ENCODE data around the gene SERPINA6.
"Not testable (repeated sequence)": the region's sequence is repeated elsewhere in the genome, so short reads cannot be mapped to it uniquely, and the experiment has no call there.

SERPINA6 gene, protein sequence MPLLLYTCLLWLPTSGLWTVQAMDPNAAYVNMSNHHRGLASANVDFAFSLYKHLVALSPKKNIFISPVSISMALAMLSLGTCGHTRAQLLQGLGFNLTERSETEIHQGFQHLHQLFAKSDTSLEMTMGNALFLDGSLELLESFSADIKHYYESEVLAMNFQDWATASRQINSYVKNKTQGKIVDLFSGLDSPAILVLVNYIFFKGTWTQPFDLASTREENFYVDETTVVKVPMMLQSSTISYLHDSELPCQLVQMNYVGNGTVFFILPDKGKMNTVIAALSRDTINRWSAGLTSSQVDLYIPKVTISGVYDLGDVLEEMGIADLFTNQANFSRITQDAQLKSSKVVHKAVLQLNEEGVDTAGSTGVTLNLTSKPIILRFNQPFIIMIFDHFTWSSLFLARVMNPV

DNA sequence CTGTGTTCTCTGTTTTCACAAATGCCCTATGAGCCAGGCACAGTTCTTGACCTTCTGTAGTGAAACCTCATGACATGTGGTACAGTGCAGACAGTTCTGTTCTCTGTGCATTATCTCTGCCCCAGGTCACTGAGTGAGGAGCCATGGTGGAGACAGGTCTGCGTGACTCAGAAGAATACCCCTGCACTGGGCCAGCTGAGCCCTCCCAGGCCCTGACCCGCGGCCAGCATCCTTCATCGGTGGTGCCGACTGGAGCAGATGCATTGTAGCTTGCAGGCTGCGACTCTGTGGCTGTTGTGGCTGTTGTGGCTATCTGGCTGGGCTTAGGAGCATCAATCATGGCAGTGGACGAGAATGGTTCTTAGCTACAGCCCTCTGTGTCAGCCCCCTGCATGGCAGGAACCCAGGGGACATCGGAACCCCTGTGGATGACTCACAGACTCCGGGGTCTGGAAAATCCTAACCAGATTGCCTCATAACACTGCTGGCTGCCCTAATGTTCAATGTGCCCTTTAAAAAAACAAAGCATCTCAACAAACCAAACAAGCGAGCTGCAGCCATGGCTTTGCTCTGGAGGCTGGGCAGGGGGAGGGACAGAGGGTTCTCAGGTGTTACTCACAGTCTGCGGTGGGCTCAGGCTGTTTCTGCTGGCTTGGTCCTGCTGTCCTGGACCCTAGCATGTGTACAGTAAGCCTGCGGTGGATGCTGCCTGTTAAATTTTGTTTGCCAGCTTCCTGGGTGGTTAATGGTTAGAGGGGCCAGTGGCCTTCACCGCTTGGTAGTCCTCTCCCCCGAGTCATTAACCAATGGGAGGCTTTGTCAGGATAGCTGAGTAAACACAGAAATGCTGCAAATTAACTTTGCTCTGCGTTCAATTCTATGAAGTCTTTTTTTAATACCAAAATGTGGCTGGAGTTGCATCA, at the start of gene SERPINA6:
Gene SERPINA6, minus strand, starts transcription at position 689 of the 923 bp plus-strand sequence. CDS start 8,688 bp downstream, outside the sequence.
- Histone ChIP-seq H3K36me3 (ENCODE audit: control insufficient read depth in 2 of 2, insufficient read depth in 2 of 2, low read length in 2 of 2) (no peaks in the 10 kb centered on the region), H3K27me3 (ENCODE audit: control insufficient read depth in 1 of 2, insufficient read depth in 2 of 2, low read length in 2 of 2) (peaks cover 0 to 3% of the 10 kb centered on the region in 2 donors), H3K4me1 (ENCODE audit: control insufficient read depth, insufficient read depth, low read length) (no peaks in the 10 kb centered on the region), H3K9me3 (ENCODE audit: control insufficient read depth in 2 of 2, low read length in 2 of 2) (peaks cover 0 to 4% of the 10 kb centered on the region in 2 donors), H3K27ac (ENCODE audit: low read length) (no peak within 1 kb of the TSS), H3K4me3 (ENCODE audit: low read length in 2 of 2) (no peak within 1 kb of the TSS), H3K9ac (ENCODE audit: low read length in 2 of 2) (no peak within 1 kb of the TSS)

DNA sequence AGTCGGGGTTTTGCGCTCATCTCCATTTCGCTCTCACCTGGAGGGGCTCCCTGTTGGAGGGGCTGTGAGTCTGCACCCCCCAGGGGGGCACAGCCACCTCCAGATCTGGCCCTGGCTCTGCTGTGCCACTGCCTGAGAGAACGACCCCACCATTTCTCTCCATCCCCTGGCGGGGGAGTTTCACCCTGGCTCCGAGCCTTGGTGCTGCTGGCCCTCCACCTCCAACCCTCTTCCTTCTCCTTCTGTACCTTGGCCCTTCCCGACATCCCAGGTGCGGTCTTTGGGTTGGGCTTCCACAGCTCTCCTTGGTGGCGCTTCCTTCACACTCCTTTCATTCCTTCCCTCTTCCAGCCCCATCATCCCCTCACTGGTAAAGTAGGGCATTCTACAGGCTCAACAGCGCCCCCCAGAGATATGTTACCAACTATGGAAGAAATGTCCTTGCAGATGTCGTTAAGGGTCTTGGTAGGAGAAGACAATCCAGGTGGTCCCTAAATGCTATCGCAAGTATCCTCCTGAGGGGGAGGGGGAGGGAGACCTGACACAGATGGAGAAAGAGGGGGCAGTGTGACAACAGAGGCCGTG, 49.0 kb upstream of the SERPINA6 start:
- Histone ChIP-seq H3K9me3 (ENCODE audit: control insufficient read depth in 2 of 2, low read length in 2 of 2) (no peaks in the 10 kb centered on the region), H3K9ac (ENCODE audit: low read length in 2 of 2) (no peak overlapping the region), H3K27me3 (ENCODE audit: control insufficient read depth in 1 of 2, insufficient read depth in 2 of 2, low read length in 2 of 2) (no peaks in the 10 kb centered on the region)

DNA sequence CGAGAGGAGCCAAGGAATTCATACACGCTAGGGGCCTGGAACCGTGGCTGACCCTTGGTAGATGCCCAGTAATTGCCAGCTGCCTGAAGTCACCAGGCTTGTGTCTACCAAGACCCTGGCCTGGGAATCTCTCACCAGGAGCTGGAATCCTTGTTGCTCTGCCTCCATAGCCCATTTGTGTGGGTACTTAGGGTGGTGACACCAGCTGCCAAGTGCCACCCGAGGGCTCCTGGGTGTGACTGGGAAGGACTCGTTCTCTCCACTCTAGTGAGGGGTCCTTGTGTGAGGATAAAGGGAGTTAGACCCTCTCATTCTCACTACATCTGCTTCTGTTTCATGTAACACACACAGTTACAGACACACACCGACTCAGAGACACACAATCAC, 47.4 kb upstream of the SERPINA6 start:
- Histone ChIP-seq H3K9me3 (ENCODE audit: control insufficient read depth in 2 of 2, low read length in 2 of 2) (no peaks in the 10 kb centered on the region), H3K4me3 (ENCODE audit: low read length in 2 of 2) (no peak overlapping the region), H3K36me3 (ENCODE audit: control insufficient read depth in 2 of 2, insufficient read depth in 2 of 2, low read length in 2 of 2) (no peaks in the 10 kb centered on the region), H3K9ac (ENCODE audit: low read length in 2 of 2) (no peak overlapping the region), H3K27ac (ENCODE audit: low read length) (no peak overlapping the region), H3K4me1 (ENCODE audit: control insufficient read depth, insufficient read depth, low read length) (no peaks in the 10 kb centered on the region), H3K27me3 (ENCODE audit: control insufficient read depth in 1 of 2, insufficient read depth in 2 of 2, low read length in 2 of 2) (no peaks in the 10 kb centered on the region)

More for the DNA sequence above, 49.0 kb upstream of the SERPINA6 start:
- H3K4me1 ChIP-seq (ENCODE audit: control insufficient read depth, insufficient read depth, low read length): no peaks in the 10 kb centered on the region
- no peak overlapping the region for H3K4me3 ChIP-seq (ENCODE audit: low read length in 2 of 2)
- H3K27ac ChIP-seq (ENCODE audit: low read length): no peak overlapping the region
- no peaks in the 10 kb centered on the region for H3K36me3 ChIP-seq (ENCODE audit: control insufficient read depth in 2 of 2, insufficient read depth in 2 of 2, low read length in 2 of 2)

GRCh38 chr14:94369766-94370523, 46.8 kb upstream of the SERPINA6 start:
- not testable (repeated sequence) for H3K4me3 ChIP-seq (ENCODE audit: low read length in 2 of 2); H3K27me3 ChIP-seq (ENCODE audit: control insufficient read depth in 1 of 2, insufficient read depth in 2 of 2, low read length in 2 of 2); H3K4me1 ChIP-seq (ENCODE audit: control insufficient read depth, insufficient read depth, low read length); H3K36me3 ChIP-seq (ENCODE audit: control insufficient read depth in 2 of 2, insufficient read depth in 2 of 2, low read length in 2 of 2); H3K9ac ChIP-seq (ENCODE audit: low read length in 2 of 2); H3K9me3 ChIP-seq (ENCODE audit: control insufficient read depth in 2 of 2, low read length in 2 of 2); H3K27ac ChIP-seq (ENCODE audit: low read length)

GRCh38 chr14:94368956-94369355, 45.8 kb upstream of the SERPINA6 start:
- Histone ChIP-seq H3K27ac (ENCODE audit: low read length) (no peak overlapping the region), H3K27me3 (ENCODE audit: control insufficient read depth in 1 of 2, insufficient read depth in 2 of 2, low read length in 2 of 2) (no peaks in the 10 kb centered on the region), H3K4me3 (ENCODE audit: low read length in 2 of 2) (no peak overlapping the region), H3K9ac (ENCODE audit: low read length in 2 of 2) (no peak overlapping the region), H3K4me1 (ENCODE audit: control insufficient read depth, insufficient read depth, low read length) (no peaks in the 10 kb centered on the region), H3K9me3 (ENCODE audit: control insufficient read depth in 2 of 2, low read length in 2 of 2) (no peaks in the 10 kb centered on the region), H3K36me3 (ENCODE audit: control insufficient read depth in 2 of 2, insufficient read depth in 2 of 2, low read length in 2 of 2) (no peaks in the 10 kb centered on the region)

DNA sequence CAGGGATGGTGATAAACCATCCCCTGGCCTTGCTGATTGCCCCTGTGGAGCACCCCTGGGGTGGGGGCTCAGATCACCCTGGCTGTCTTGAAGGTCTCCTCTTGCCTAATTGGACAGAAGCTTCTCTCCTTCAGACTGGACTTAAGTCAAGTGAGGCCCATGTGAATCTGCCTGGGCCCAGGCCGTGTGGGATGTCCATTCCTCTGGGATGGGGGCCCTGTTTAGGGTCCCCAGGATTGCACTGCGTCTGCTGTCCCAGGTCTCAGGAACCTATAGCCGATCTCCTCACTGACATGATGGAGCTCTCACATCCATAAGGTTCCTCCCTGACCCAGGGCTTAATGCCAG, 45.1 kb upstream of the SERPINA6 start:
- no peaks in the 10 kb centered on the region for H3K27me3 ChIP-seq (ENCODE audit: control insufficient read depth in 1 of 2, insufficient read depth in 2 of 2, low read length in 2 of 2)
- H3K4me1 ChIP-seq (ENCODE audit: control insufficient read depth, insufficient read depth, low read length): no peaks in the 10 kb centered on the region
- no peaks in the 10 kb centered on the region for H3K36me3 ChIP-seq (ENCODE audit: control insufficient read depth in 2 of 2, insufficient read depth in 2 of 2, low read length in 2 of 2)
- H3K27ac ChIP-seq (ENCODE audit: low read length): no peak overlapping the region
- H3K9me3 ChIP-seq (ENCODE audit: control insufficient read depth in 2 of 2, low read length in 2 of 2): no peaks in the 10 kb centered on the region
- H3K4me3 ChIP-seq (ENCODE audit: low read length in 2 of 2): no peak overlapping the region
- H3K9ac ChIP-seq (ENCODE audit: low read length in 2 of 2): no peak overlapping the region

DNA sequence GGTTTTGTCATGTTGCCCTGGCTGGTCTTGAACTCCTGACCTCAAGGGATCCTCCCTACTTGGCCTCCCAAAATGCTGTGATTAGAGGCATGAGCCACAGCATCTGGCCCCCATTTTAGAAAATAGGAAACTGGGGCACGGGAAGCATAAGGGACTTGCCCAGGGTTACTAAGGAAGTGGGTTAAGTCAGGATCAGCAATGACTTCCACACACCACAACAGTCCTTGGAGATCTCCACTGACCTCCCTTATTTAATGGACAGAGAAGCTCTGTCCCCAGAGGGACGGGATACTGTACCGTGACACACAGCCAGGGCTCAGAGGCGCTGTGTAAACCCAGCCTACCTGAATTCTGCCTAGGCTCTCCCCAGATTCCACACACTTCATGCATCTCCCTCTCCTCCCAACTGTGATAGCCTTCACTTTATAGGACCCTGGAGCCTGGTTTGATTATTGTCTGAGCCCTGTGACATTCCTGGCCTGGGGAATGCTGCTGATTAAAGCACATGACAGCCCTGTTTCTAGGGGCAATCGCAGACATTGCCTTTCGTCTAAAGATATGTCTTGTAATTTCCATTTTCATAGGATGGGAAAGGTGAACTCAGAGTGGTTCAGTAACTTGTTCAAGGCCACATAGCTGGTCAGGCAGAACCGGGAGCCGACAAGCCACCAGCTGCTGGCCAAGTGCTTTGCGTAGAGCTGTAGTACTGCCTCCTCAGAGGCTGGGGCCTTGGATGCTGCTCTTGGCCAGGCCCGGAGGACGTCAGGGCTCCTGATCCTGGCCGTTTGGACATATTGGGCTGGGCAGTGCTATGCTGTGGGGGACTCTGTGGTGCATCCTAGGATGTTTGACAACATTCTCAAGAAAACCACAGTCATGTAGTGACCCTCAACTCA, 44.5 kb upstream of the SERPINA6 start:
- H3K9me3 ChIP-seq (ENCODE audit: control insufficient read depth in 2 of 2, low read length in 2 of 2): no peaks in the 10 kb centered on the region
- no peaks in the 10 kb centered on the region for H3K4me1 ChIP-seq (ENCODE audit: control insufficient read depth, insufficient read depth, low read length)
- H3K9ac ChIP-seq (ENCODE audit: low read length in 2 of 2): no peak overlapping the region
- H3K4me3 ChIP-seq (ENCODE audit: low read length in 2 of 2): no peak overlapping the region
- H3K27me3 ChIP-seq (ENCODE audit: control insufficient read depth in 1 of 2, insufficient read depth in 2 of 2, low read length in 2 of 2): peaks cover 0 to 4% of the 10 kb centered on the region in 2 donors
- H3K36me3 ChIP-seq (ENCODE audit: control insufficient read depth in 2 of 2, insufficient read depth in 2 of 2, low read length in 2 of 2): no peaks in the 10 kb centered on the region
- no peak overlapping the region for H3K27ac ChIP-seq (ENCODE audit: low read length)

DNA sequence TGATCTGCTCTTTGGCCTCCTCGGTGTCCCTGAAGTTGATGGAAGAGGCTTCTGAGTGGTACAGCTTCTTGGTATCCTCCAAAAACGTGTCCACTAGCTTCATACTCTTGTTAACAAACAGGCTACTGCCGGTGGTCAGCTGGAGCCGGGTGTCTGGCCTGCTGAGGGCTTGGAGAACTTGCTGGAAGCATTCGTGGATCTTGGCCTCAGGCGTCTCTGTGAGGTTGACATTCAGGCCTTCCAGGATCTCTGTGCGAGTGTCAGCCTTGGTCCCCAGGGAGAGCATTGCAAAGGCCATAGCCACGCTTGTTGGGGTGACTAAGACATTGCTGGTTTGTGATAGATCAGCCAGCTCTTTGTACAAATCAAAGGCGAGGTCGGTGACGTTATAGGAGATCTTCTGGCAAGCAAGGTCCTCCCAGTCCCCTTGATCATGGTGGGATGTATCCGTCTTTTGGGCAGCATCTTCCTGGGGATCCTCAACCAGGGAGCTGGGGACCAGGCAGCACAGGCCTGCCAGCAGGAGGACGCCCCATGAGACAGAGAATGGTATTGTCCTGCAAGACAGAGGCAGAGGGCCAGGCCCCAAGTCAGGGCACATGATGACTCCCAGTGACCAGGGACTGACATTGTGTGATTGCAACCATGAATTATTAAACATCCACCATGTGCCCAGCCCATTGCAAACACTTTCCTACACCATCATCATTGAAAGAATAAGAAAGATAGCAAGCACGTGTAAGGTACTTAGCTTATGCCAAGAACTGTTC, 43.2 kb upstream of the SERPINA6 start, which contains the start of gene SERPINA2:
Gene SERPINA2, minus strand, starts transcription at position 553 of the 770 bp plus-strand sequence.
- Histone ChIP-seq H3K27ac (ENCODE audit: low read length) (no peak within 1 kb of the TSS), H3K36me3 (ENCODE audit: control insufficient read depth in 2 of 2, insufficient read depth in 2 of 2, low read length in 2 of 2) (no peaks in the 10 kb centered on the region), H3K4me1 (ENCODE audit: control insufficient read depth, insufficient read depth, low read length) (no peaks in the 10 kb centered on the region), H3K9me3 (ENCODE audit: control insufficient read depth in 2 of 2, low read length in 2 of 2) (no peaks in the 10 kb centered on the region), H3K9ac (ENCODE audit: low read length in 2 of 2) (no peak within 1 kb of the TSS), H3K27me3 (ENCODE audit: control insufficient read depth in 1 of 2, insufficient read depth in 2 of 2, low read length in 2 of 2) (peaks cover 0 to 10% of the 10 kb centered on the region in 2 donors), H3K4me3 (ENCODE audit: low read length in 2 of 2) (no peak within 1 kb of the TSS)

- H3K4me1 ChIP-seq (ENCODE audit: control insufficient read depth, insufficient read depth, low read length): no peaks in the 10 kb centered on the region
- no peaks in the 10 kb centered on the region for H3K36me3 ChIP-seq (ENCODE audit: control insufficient read depth in 2 of 2, insufficient read depth in 2 of 2, low read length in 2 of 2)
- H3K9me3 ChIP-seq (ENCODE audit: control insufficient read depth in 2 of 2, low read length in 2 of 2): no peaks in the 10 kb centered on the region
- no peak overlapping the region for H3K4me3 ChIP-seq (ENCODE audit: low read length in 2 of 2)
- H3K27me3 ChIP-seq (ENCODE audit: control insufficient read depth in 1 of 2, insufficient read depth in 2 of 2, low read length in 2 of 2): peaks cover 0 to 10% of the 10 kb centered on the region in 2 donors
- H3K9ac ChIP-seq (ENCODE audit: low read length in 2 of 2): no peak overlapping the region
- no peak overlapping the region for H3K27ac ChIP-seq (ENCODE audit: low read length)
These were observed 42.5 kb upstream of the SERPINA6 start for GRCh38 chr14:94365624-94366023.
